SKM-1 treated with dmso at 0.1 percent for 144 hours (cell line): ENCODE data around the gene CD163.
"Not testable (repeated sequence)": the region's sequence is repeated elsewhere in the genome, so short reads cannot be mapped to it uniquely, and the experiment has no call there.

Experiments used
- DNase-seq: peaks from one replicate; lab custom pipeline; 2025; ENCODE audit not compliant: unreplicated experiment; lab: John Stamatoyannopoulos, UW

The CD163 gene

DNA sequence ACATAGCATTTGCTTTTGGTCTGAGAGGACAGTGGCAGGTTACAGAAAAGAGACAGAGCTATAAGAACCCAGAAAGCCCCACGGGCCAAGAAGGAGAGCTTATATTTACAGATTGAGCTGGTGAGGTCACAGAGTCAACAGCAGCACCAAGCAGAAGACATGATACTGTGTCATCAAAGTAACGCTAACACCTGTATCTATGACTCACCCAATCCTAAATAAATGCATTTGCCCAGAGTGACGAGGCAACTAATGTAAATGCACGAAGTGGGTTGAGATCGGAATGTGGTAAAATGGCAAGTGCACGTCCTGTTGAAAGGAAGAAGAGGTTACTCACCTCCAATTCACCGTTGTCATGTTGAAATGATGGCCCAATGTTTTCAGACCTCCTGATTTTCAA, 52.9 kb downstream of the CD163 start:
- no peak for DNase-seq

DNA sequence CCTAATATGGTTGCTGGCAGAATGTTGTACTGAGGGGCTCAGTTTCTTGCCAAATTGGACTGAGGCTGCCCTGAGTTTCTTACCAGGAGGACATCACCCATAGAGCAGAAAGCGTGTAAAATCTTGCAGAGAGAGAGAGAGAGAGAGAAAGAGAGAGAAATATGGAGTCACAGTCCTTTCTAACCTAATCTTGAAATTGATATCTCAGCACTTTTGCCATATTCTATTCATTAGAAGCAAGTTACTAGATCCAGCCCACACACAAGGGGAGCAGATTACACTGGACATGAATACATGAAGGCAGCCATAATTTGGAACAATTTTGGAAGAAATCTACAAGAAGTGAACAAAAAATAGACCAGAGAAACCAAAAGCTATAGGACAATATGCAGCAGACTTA, 55.5 kb downstream of the CD163 start:
- no peak for DNase-seq

- DNase-seq = no peak
These were observed 59.0 kb downstream of the CD163 start for GRCh38 chr12:7444537-7444936.

DNA sequence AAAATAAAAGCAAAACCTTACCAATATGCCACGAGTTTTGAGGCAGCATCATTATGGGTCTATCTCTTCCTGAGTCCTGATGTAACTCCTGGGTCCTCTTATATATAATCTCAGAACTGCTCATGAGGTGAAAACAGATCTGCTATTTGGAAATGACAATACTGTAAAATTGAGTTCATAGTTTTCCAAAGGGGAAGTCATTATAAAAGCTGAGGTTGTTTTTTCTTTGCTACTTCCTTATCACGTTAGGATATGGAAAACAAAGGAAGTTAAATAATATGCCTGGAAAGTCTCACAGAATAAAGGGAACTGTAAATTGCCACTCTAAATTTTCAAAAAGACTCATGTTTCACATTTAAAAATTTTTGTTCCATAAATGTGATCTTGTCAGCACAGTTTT, 59.5 kb downstream of the CD163 start, which contains the start of gene CD163L1:
TSS of gene CD163L1 (minus strand) at position 78 of the 400 bp plus-strand sequence. CDS start at position 52, 26 bp downstream.
- DNase-seq = peak; percentile 1

DNA sequence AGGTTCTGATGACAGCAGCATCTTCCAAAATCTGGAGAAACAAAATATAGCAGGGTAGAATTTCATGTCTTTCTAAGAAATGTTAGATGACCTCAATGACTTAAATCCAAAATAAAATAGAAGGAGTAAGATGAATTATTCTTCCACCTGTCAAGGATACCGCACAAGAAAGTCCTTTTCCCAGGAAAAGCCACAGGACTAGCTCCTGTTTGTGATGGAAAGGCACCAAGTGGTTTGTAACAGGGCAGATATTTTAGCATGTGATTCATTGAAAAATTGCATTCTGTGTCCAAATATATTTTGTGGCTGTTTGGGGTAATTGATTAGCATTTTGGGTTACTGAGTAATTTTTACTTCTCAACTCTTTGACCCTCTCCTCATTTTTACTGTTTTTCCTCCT, 62.4 kb downstream of the CD163 start:
- no peak for DNase-seq

DNA sequence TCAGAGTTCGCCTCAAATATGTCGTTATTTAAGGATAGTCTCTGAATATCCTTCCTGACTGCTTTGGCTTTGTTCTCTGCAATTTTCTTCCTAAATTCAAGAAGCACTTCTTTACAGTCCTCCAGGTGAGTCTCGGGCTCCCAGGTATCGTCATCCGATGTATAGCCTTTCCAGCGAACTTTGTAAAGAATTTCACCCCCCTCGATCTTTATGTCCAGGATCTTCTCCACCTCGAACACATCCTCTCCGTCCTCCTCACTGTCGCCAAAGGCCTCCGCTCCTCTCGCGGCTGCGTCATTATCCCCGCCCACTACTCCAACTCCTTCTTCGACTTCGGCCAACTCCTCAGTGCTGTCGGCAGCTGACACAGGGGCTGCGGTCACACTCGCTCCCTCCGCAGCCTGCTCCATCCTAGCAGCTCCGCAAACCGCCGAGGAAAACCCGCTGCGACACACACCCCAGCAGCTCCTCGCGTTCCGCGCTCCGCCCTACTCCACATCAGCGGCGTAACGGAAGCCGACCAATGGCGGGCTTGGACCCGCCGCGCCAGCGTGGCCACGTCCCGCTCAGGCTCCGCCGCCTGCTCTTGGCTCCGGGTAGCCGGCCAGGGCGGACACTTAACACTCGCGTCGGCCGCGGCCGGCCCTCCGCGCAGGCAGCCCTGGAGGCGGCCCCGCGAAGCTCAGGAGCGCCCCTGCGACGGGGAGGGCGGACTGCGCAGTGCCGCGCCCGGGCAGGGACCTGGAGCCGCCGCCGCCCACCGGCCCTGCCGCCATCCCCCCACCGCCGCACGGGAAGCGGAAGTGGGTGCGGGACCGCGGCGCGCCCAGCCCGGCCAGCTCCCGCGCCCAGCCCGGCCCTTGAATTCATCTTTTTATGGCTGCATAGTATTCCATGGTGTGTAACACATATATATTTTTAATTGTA, 63.7 kb downstream of the CD163 start:
- DNase-seq = no peak

DNA sequence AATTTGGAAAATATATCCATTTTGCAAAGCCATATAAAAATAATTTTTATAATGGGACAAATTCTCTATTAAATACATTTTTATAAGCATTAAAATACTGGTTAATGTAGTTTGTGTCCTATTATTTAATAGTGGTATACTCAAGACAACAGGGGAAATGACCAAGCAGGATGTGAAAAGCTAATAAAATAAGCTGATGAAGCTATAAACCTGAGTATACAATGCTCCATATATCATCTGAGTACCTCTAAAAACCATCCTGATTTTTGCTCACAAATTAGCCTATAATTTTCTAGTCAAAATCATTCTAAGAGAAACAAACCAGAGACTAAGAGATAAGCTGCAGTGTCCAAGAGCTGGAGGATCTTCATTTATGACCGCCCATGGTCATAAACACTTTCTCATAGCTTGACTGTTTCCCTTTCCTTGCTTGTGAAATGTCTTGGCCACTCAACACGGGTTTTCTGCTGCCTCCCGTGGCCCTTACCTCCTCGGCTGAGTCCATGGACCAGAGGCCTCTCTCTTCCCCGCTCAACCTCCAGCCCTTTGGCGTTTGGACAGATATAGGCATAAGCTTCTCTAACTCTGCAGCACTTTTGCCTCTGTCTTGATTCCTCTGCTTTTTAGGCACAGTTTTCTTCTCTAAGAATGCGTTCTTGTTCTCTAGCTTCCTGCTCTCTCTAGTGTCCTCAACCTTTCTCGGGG, 65.1 kb downstream of the CD163 start:
- DNase-seq = not testable (repeated sequence)

DNA sequence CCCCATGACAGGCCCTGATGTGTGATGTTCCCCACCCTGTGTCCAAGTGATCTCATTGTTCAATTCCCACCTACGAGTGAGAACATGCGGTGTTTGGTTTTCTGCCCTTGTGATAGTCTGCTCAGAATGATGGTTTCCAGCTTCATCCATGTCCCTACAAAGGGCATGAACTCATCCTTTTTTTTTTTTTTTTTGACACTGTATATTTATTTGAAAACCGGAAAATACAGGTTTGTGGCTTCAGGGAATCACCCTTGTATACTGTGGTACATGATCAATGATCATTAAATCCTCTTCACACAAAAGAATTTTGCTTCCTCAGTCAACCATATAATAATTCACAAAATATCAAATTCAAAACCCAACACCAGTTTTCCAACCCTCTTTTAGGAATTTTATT, 66.1 kb downstream of the CD163 start:
- not testable (repeated sequence) for DNase-seq

GRCh38 chr12:7434670-7435069, 68.9 kb downstream of the CD163 start:
- DNase-seq = no peak

DNA sequence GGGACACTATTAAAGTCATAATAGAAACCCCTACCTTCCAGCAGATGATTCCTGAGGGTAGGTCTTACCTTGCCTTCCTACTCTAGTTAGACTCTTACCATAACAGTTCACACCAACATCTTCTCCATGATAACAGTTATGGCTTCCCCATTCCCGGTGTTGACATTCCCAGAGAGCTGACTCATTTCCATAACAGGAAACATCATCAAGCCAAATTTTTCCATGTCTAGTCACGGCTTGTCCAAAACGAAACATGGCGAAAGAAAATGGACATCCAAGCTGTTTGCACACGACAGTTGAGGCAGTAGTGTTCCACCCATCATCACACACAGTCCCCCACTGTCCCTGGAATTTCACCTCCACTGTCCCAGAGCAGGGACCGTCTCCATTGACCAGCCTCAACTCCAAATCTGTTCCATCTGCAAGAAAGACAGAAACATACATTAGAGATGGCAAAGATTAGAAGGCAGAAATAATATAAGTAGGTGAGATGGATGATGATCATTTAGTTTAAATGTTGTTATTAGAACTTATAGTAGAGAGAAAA, 70.2 kb downstream of the CD163 start:
- no peak for DNase-seq

- no peak for DNase-seq
These were observed 71.4 kb downstream of the CD163 start for GRCh38 chr12:7431993-7432685.
